IPS DF 6.9 (cell line): ENCODE data around the gene MALAT1.
A peak's percentile ranks its signal among the peaks of the same experiment; 100 is the strongest.

ENCODE experiments used
- DNase-seq: peaks from one replicate; pipeline ENCODE4 v3.0.0-alpha.2; 2013; ENCODE audit warnings: low read depth, low spot score
- H3K27ac ChIP-seq: one replicate; pipeline ENCODE4 v1.5.1; 2013; ENCODE audit warnings: low read length, control low read depth
- H3K27me3 ChIP-seq: 2 replicates; pipeline ENCODE4 v1.6.1; 2013; ENCODE audit warnings: mild to moderate bottlenecking, low read length; ENCODE audit not compliant: control insufficient read depth, insufficient read depth
- H3K36me3 ChIP-seq: 2 replicates; pipeline ENCODE4 v1.6.1; 2013; ENCODE audit warnings: low read length; ENCODE audit not compliant: control insufficient read depth, insufficient read depth
- H3K4me1 ChIP-seq: 2 replicates; pipeline ENCODE4 v1.6.1; 2013; ENCODE audit warnings: low read length; ENCODE audit not compliant: control insufficient read depth, insufficient read depth
- H3K4me3 ChIP-seq: 2 replicates; pipeline ENCODE4 v1.5.1; 2013; ENCODE audit warnings: mild to moderate bottlenecking, low read length
- H3K9me3 ChIP-seq: 2 replicates; pipeline ENCODE4 v1.6.1; 2013; ENCODE audit warnings: low read length, inconsistent platforms; ENCODE audit not compliant: control insufficient read depth, insufficient read depth
- WGBS: extraction: QIAGEN DNeasy Blood & Tissue Kit; methylation state at CpG from one replicate; pipeline ENCODE4 v1.1.7; 2013; ENCODE audit warnings: mixed read lengths, missing lambda C conversion rate; ENCODE audit not compliant: insufficient read length, insufficient coverage; 5-methylcytosine and 5-hydroxymethylcytosine counted together

MALAT1 gene

DNA sequence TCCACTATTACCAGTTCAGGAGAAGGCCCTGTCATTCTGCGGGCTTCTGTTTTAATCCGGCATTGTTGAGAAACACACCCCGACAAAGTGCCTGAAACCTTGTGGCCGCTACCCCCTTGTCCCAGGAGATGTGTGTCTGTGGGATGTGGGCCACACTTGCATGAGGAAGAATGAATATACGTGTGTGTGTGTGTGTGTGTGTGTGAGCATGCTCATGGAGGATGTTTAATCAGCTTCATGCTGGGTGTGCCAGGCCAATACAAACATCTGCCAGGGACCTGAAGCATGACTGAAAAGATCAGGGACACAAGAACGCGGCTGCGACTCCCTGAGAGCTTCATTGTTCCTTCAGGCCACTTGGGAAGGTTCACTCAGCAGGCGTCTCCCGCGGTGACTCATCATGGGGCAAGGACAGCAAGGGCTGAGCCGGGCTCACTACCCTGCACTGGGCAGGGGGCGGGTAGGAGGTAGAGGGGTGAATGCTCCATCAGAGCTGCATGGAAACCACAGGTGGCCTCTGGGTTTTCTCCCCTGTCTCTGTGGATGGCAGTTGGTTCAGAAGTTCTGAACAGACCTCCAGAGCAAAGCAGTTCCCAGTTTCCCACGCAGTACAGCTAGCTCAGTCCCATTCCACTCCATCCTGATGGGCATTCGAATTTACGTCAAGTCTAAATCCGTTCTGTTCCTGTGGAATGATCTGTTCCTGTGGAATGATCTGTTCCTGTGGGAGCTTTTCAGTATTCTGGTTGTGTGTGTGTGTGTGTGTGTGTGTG, 7.0 kb upstream of the MALAT1 start:
- DNase-seq: no peak
- Histone ChIP-seq H3K9me3 (no peaks in the 10 kb centered on the region), H3K27ac (no peak overlapping the region), H3K36me3 (no peaks in the 10 kb centered on the region), H3K4me3 (no peak overlapping the region), H3K4me1 (peaks cover 32% of the 10 kb centered on the region; the same call in 1 of the 2 replicates), H3K27me3 (no peaks in the 10 kb centered on the region)
- no CpG with 5 or more reads among the region's 17 CpGs for WGBS

DNA sequence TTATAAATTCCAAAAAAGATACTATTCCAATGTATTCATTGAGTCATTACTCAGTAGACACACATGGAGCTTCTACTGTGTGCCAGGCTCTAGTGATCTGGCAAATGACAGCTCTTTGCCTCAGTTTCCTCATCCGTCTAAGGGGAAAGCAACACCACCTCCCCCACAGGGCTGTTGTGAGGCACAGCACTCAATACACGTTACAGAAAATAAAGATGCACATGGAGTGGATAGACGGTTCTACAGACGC, 6.5 kb upstream of the MALAT1 start:
- H3K27ac ChIP-seq: no peak overlapping the region

DNA sequence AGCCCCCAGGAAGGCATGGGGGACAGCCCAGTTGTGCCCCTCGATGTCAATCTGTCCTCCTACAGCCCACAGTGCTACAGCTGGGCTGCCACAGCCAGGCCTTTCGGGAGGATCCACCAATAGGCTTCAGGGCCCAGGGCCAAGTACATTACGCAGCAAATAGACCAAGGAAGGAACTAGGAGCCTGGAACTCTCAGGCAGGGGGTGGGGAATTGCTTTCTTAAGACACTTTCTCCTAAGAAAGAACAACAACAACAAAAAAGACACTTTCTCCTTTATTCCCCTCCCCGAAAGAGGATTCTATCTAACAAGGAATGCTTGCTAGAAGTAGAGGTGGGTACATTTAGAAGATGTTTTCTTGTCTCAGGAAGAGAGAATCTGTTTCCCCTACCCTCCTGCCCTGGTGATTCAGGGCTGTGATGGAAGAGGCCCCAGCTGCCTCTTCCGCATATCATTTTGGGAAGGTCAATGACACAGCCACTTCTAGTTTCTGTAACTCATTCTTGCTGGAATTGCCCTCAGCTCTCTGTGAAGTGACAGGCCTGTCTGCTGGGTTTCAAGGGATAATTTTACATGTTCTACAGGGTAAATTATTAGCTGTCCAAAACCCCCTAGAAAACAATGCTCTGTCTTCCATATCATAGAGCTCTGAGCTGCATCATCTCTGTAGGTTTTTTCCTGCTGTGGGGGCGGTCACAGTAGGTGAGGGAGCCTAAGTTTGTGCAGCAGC, 6.0 kb upstream of the MALAT1 start:
- DNase-seq: no peak

More for the DNA sequence above, 6.5 kb upstream of the MALAT1 start:
- Histone ChIP-seq H3K9me3 (no peaks in the 10 kb centered on the region), H3K4me1 (peaks cover 29% of the 10 kb centered on the region; the same call in 1 of the 2 replicates), H3K27me3 (no peaks in the 10 kb centered on the region), H3K4me3 (no peak overlapping the region), H3K36me3 (no peaks in the 10 kb centered on the region)
- no CpG with 5 or more reads among the region's 4 CpGs for WGBS
- DNase-seq: no peak

DNA sequence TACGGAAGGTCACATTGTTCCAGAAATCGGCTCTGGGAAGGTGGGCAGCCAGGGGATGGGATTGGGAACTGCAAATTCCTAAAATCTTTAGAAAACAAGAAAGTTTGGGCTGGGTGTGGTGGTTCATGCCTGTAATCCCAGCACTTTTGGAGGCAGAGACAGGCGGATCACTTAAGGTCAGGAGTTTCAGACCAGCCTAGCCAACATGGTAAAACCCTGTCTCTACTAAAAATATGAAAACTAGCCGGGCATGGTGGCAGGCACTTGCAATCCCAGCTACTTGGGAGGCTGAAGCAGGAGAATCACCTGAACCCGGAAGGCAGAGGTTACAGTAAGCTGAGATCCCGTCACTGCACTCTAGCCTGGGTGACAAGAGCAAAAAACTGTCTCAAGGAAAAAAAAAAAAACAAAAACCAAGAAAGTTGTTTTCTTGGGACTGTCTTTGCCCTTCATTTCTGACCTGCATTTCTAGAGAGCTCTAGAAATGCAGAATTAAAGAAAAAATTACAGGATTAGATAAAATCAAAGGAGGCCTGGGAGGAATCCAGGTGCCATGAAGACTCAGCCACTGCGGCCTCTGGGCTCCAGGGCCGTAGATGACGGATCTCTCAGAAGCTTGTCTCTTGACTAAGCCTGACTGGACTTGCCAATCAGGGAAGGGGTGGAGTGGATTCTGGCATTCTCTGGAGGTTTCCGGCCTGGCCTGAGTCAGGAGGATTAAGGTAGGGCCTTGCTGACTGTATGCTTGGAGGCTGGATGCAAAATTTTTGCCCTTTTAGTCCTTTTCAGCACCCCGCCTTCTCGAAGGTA, 5.3 kb upstream of the MALAT1 start:
- DNase-seq: no peak
- no peak overlapping the region for H3K27ac ChIP-seq
- no peaks in the 10 kb centered on the region for H3K9me3 ChIP-seq
- H3K27me3 ChIP-seq: no peaks in the 10 kb centered on the region
- H3K4me1 ChIP-seq: peaks cover 21% of the 10 kb centered on the region; the same call in 1 of the 2 replicates
- WGBS: no CpG with 5 or more reads among the region's 12 CpGs
- H3K4me3 ChIP-seq: no peak overlapping the region
- no peaks in the 10 kb centered on the region for H3K36me3 ChIP-seq

More for the DNA sequence above, 6.0 kb upstream of the MALAT1 start:
- Histone ChIP-seq H3K4me3 (no peak overlapping the region), H3K4me1 (peaks cover 29% of the 10 kb centered on the region; the same call in 1 of the 2 replicates), H3K9me3 (no peaks in the 10 kb centered on the region), H3K36me3 (no peaks in the 10 kb centered on the region), H3K27ac (no peak overlapping the region), H3K27me3 (no peaks in the 10 kb centered on the region)
- WGBS: no CpG with 5 or more reads among the region's 6 CpGs

DNA sequence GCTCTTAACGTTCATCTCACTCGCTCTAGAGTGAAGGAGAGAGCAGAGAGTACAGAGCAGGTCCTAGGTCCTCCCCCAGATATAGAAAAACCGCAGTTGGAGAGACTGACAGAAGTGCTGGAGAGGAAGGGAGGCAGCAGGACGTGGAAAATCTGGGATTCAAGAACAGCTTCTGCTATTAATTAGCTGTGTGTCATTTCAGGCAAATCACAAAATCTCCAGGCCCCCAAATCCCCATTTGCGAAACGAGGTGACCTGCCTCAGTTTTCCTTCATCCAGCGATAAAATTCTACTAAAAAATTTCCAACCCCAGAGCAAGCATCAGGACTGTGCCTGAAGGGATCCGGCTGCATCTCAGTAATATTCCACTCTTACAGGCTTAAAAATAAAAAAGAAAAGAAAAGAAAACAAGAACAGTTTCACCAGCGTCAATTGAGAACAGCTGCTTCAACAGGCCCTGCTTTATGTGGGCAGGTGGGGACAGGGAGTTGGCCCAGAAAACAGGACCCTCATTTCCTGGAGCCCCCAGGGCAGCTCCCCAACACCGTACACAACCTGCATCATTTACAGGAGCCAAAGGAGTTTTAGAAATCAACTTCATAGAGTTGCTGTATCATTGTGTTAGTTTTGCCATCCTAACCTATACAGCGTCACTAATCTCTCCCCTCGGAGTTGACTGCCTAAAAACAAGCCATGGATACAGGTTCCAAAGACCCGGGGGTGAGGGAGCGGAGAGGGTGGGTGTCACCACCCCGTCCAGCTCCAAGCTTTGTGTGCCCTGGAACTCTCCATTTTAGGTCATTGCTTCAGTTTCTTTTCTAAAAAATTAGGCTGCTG, 2.3 kb upstream of the MALAT1 start:
- H3K4me1 ChIP-seq: peaks cover 10% of the 10 kb centered on the region; the same call in 1 of the 2 replicates
- no peak overlapping the region for H3K27ac ChIP-seq
- no peak overlapping the region; the same call in 1 of the 2 replicates for H3K4me3 ChIP-seq
- WGBS: no CpG with 5 or more reads among the region's 15 CpGs
- no peak for DNase-seq
- no peaks in the 10 kb centered on the region for H3K9me3 ChIP-seq
- H3K36me3 ChIP-seq: peaks cover 5% of the 10 kb centered on the region; the same call in 1 of the 2 replicates
- H3K27me3 ChIP-seq: no peaks in the 10 kb centered on the region

DNA sequence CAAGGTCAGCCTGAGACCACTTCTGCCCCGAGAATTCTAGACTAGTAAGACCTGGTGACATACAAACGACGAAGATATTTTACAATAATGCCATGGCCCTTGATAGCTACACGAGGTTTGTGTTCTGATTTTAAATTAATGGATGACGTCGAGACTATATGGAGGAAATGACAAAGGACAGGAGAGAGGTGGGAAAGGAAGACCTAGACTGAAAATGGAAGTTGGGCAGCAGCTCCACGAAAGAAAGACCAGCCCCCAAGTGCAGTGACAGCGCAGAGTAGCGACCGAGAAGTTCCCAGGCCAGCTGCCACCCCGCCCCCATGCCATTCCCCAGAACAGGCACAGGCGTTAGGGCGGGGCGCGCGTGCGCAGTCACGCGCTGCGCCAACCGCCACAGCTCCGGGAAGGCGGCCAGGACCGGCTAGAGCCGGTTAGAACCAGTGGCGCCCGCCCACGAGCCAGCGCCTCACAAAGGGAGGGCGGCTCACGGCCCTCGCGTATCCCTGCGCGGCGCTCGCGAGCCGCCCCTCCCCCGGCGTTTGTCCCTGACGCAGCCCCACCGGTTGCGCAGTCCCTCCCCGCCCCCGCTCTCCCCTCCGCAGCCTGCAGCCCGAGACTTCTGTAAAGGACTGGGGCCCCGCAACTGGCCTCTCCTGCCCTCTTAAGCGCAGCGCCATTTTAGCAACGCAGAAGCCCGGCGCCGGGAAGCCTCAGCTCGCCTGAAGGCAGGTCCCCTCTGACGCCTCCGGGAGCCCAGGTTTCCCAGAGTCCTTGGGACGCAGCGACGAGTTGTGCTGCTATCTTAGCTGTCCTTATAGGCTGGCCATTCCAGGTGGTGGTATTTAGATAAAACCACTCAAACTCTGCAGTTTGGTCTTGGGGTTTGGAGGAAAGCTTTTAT, 1.5 kb upstream of the MALAT1 start:
- H3K36me3 ChIP-seq: peaks cover 7% of the 10 kb centered on the region; the same call in 1 of the 2 replicates
- no peak for DNase-seq
- no peaks in the 10 kb centered on the region for H3K27me3 ChIP-seq
- WGBS: no CpG with 5 or more reads among the region's 61 CpGs
- no peaks in the 10 kb centered on the region for H3K9me3 ChIP-seq
- H3K4me3 ChIP-seq: peak overlapping the region; percentile 59; the same call in 1 of the 2 replicates
- H3K4me1 ChIP-seq: peaks cover 3% of the 10 kb centered on the region; the same call in 1 of the 2 replicates
- H3K27ac ChIP-seq: no peak overlapping the region

DNA sequence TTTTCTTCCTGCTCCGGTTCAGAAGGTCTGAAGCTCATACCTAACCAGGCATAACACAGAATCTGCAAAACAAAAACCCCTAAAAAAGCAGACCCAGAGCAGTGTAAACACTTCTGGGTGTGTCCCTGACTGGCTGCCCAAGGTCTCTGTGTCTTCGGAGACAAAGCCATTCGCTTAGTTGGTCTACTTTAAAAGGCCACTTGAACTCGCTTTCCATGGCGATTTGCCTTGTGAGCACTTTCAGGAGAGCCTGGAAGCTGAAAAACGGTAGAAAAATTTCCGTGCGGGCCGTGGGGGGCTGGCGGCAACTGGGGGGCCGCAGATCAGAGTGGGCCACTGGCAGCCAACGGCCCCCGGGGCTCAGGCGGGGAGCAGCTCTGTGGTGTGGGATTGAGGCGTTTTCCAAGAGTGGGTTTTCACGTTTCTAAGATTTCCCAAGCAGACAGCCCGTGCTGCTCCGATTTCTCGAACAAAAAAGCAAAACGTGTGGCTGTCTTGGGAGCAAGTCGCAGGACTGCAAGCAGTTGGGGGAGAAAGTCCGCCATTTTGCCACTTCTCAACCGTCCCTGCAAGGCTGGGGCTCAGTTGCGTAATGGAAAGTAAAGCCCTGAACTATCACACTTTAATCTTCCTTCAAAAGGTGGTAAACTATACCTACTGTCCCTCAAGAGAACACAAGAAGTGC, 661 bp upstream of the MALAT1 start:
- no CpG with 5 or more reads among the region's 24 CpGs for WGBS
- peaks cover 1% of the 10 kb centered on the region; the same call in 1 of the 2 replicates for H3K4me1 ChIP-seq
- H3K4me3 ChIP-seq: peak overlapping the region; percentile 59; the same call in 1 of the 2 replicates
- peaks cover 10% of the 10 kb centered on the region; the same call in 1 of the 2 replicates for H3K36me3 ChIP-seq
- no peak for DNase-seq
- H3K9me3 ChIP-seq: no peaks in the 10 kb centered on the region
- H3K27ac ChIP-seq: no peak overlapping the region
- H3K27me3 ChIP-seq: no peaks in the 10 kb centered on the region

DNA sequence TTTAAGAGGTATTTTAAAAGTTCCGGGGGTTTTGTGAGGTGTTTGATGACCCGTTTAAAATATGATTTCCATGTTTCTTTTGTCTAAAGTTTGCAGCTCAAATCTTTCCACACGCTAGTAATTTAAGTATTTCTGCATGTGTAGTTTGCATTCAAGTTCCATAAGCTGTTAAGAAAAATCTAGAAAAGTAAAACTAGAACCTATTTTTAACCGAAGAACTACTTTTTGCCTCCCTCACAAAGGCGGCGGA, 193 bp upstream of the MALAT1 start:
- no peak for DNase-seq
- Histone ChIP-seq H3K27ac (no peak overlapping the region), H3K4me3 (peak overlapping the region; percentile 59; the same call in 1 of the 2 replicates), H3K27me3 (no peaks in the 10 kb centered on the region), H3K4me1 (peaks cover 1% of the 10 kb centered on the region; the same call in 1 of the 2 replicates), H3K36me3 (peaks cover 10% of the 10 kb centered on the region; the same call in 1 of the 2 replicates), H3K9me3 (no peaks in the 10 kb centered on the region)
- WGBS: no CpG with 5 or more reads among the region's 6 CpGs
